IPS-NIHi7 (cell line): Measurements from ENCODE around the gene RRP36.
"Not testable (repeated sequence)": the region's sequence is repeated elsewhere in the genome, so short reads cannot be mapped to it uniquely, and the experiment has no call there.

Experiments
- DNase-seq: peaks from one replicate; pipeline ENCODE4 v3.0.0; 2012; ENCODE audit warnings: mixed read lengths; ENCODE audit errors: extremely low spot score

The RRP36 gene, protein sequence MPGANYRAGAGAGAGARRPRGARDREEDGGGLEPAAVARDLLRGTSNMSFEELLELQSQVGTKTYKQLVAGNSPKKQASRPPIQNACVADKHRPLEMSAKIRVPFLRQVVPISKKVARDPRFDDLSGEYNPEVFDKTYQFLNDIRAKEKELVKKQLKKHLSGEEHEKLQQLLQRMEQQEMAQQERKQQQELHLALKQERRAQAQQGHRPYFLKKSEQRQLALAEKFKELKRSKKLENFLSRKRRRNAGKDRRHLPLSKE

DNA sequence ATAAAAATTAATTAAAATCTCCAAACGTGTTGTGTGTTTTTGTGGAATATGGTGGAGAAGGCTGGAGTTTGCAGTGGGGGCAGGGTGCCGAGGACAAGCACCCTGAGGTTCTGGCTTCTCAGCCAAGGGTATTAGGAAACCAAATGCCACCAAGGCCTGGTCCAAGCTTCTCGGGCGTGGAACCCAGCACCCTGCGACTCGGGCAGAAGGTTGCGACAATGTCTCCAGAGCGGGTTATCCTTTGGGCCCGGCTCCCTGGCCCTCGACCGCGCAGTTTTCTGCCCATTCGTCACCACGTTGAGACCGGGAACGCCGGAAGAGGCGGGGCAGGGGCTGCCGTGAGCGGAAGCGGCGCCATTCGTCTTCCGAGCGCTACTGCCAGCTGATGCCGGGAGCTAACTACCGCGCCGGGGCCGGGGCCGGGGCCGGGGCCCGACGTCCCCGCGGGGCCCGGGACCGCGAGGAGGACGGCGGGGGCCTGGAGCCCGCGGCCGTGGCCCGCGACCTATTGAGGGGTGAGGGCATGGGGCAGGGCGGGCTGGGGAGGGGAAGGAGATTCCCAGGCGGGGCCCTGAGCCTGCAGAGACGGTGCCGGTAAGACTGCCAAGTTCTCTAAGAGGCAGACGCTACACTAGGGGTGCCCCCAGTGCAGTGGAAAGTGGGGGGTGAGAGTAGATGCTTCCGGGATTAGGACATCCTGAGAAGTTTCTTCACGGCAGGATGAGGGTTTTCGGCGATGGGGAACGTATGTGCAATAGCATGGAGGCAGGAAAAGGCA is at the start of gene RRP36:
Gene RRP36 (plus strand): TSS at position 354 of the 778 bp plus-strand sequence. CDS start 32 bp downstream, at position 386.
- peak; percentile 89 for DNase-seq

DNA sequence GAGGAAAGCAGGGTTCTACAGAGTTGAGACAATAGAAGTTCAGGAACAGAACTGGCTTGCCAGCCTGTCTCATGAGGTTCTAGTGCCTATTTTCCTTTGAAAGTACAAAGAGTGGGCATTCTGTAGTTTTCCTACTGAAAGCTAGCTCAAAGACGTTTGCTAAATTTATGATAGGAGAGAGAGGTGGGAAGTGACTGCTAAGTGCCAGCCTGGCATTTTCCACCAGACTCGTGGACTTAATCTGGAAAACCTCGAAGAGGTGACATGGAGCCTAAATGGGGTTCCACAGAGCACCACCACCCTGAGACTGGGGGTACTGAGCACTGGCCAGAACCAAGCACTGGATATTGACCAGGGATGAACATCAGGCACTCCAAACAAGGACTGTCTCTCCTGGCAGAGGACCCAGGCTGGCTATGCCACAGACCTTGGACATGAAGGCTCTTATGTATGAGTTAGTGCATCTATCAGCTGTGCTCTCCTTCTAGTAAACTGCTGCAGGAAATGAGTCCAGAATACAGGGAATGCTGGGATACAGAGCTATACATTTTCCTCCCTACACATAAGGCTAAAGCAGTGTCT is 49.6 kb upstream of the RRP36 start:
- DNase-seq, result no peak

DNA sequence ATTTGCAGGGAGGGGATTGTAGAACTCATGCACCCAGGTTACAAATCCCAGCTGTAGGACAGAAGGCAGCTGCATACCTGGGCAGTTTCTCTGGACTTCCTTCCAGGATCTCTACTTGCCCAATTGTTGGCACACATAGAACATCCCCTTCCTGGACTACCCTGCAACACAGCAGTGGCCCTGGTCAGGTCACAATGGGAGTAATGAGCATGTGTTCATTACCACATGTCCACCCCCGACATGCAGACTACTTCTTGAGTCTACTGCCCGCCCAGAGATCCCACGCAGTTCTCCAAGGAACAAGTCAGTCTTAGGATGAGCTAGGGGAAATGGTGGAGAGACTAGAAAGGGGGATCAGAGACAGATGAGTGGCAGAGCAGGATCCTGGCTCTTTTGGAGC is 47.5 kb upstream of the RRP36 start:
- no peak for DNase-seq

DNA sequence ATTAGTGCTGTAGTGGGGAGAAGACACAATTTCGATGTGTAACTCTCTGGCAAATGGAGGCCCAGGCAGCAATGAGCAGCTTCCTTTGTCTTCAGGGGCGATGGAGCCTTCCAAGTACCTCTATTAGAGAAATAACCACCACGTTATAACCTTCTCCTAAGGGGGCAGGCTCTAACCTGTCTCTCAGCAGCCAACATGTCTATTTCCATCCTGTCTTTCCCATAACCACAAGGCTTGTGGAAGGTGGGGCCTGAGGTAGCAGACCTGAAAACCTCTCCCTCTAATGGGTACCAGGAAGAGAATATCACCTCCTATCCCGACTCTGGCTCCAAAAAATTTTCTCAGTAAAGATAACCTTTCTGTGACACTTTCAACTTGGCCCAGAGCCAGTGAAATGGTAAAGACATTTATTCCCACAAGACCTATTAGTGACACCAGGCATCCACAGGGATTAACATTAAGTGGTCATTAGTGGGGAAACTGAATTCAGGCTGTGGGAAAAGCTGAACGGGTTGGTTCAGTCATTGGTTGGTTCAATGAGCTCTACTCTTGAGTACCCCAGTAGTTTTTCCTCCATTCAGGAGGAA is 46.4 kb upstream of the RRP36 start:
- DNase-seq, result no peak

DNA sequence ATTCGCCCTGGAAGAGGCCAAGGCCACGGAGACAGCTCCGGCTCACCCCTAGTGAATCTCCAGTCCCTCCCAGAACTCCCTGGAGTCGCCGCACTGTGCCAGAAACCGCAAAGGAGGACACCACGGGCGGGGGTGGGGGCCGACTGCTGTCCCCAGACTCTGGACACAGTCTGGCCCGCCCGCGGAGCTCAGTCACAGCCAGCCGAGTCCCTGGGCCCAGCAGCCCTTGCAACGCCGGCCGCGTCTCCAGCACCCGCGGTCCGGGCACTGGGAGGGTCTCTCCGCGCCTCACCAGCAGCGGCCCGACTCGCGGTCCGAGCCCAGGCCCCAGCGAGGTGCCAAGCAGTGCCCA is 43.0 kb upstream of the RRP36 start:
- peak; percentile 44 for DNase-seq

DNA sequence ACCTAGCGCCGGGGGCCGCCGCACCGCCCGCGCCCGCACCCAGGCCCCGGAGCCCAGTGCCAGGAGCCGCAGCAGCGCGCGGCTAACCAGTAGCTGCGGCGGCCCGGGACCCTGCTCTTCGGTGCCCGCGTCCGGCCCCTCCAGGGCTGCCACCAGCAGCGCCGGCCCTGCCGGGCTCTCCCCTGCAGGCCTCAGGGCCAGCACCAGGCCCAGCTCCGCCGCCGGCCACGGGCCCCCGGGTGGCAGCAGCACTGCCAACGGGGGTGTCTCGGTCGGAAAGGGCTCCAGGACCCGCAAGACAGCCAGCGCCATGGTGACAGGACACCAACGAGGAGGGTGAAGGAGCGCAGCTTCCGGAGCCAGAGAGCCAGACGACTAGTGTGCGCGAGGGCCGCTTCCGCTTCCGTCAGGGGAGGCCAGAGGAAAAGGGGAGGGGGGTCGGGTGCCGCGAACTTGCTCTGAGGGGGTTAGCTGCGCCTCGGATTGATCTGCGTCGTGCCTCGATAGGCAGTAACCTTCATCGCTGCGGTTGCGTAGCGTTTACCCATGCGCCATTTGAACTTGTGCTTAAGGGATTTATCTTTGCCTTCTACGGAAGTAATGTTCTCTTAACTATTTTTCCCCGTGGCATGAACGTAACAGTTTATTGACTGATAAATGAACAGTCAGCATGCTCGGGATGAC is 42.4 kb upstream of the RRP36 start, which contains the start of gene PEX6:
Gene PEX6 (minus strand): TSS at position 343 of the 684 bp plus-strand sequence. CDS start 31 bp downstream, at position 312.
- peak; percentile 92 for DNase-seq

DNA sequence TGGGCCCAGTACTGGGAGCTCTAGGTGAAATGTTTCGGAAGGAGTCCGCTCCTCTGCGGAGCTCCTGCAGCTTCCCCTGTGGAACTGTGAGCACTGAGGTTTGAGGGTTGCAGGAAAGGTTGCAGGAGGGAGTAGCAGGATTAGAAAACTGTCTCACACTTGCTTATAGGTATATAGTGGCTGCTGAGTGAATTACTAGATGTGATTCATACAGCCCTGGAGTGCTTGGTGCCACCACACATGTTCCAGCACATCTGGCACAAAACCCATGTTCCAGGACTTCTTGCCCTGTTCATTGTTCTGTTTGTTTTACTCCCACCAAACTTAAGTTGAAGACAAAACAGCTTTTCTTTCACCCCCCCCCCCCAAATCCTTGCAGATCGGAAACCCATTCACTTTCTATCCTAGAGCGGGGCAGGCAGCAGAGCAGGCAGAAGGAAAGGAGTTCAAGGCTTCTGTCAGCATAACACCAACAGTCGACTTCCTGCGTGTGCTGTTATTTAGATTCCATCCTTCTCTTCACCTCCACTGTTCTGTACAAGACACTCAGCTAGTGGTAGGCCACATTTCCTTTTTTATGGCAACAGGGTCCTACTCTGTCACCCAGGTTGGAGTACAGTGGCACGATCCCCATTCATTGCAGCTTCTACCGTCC is 41.8 kb upstream of the RRP36 start:
- no peak for DNase-seq

DNA sequence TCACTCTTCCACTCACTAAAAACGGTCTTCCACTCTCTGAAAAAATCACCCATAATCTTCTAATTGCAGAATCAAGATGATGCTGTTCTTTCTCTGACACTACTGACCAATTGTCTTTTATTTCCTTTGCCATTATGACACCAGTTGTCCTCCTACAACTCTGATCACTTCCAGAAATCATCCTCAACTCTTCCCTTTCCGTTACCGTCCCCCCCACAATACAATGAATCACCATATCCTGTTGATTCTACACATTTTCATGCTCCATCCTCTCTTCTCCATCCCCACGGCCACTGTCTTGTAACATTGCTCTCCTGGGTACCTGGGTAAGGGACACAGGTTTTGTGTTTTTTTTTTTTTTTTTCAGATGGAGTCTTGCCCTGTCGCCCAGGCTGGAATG is 39.6 kb upstream of the RRP36 start:
- no peak for DNase-seq

DNA sequence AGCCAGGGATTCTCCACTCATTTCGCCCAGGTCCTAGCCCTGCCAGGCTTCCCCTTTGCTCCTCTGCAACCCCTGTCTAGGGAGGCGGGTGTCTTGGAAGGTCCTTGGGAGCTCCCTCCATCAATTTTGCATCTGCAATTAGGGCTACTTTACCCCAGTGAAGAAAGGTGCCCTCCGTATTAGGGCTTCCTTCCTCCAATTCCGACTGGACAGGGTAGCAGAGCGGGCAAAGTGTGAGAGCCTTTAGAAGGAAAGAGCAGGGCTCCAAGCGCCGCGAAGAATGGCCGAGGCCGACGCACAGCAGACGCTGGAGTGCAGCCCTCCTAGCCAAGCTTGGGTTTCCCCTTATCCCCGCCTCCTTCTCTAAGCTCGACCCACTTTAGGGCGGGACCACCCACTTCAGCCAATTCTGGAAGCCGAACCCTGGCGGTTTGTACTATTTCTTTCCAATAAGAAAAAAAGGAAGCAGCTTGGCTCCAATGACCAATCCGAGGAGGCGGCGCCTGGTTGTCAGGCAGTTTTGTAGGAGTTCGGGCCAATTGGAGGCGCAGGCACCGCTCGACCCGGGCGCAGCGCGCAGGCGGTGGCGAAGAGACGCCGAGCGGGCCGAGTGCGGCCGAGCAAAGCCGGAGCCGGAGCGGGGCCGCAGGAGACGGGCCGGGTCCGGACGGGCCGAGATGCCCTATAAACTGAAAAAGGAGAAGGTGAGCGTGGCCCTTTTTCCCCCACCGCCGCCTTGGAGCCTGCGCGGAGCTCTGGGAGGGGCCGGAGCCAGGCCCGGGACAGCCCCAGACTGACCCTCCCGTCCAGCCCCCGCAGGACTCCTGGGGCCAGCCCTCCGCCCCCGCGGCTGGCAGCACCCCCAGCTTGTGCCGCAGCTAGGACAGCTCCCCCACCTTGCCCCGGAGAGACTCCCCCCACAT is 37.2 kb upstream of the RRP36 start, which contains the start of gene PPP2R5D:
Gene PPP2R5D (plus strand): TSS at position 570 of the 923 bp plus-strand sequence. CDS start 108 bp downstream, at position 678.
- DNase-seq, result peak; percentile 99

DNA sequence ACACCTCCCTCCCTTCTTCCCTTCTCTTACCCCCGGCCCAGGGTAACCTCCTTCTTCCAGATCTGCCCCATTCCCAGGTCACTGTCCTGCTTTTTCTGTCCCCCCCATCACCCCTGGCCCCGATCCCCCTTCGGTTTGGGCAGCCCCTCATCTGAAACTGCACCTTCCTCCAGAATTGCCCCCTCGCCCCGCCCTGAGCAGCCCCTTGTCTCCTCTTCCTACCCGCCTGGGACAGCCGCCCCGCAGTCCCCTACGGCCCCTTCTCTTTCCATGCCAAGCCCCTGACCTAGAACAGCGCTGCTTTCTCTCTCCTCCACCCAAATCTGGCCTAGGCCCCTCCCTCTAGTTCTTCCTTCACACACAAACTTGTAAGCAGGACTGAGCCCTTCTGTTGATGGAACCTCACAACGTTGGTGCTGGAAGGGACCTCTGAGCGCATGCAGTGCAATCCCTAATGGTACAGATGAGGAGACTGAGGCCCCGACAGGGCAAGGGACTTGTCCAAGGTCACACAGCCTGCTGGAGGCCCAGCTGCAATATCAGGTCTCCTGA is 36.4 kb upstream of the RRP36 start:
- peak; percentile 54 for DNase-seq

DNA sequence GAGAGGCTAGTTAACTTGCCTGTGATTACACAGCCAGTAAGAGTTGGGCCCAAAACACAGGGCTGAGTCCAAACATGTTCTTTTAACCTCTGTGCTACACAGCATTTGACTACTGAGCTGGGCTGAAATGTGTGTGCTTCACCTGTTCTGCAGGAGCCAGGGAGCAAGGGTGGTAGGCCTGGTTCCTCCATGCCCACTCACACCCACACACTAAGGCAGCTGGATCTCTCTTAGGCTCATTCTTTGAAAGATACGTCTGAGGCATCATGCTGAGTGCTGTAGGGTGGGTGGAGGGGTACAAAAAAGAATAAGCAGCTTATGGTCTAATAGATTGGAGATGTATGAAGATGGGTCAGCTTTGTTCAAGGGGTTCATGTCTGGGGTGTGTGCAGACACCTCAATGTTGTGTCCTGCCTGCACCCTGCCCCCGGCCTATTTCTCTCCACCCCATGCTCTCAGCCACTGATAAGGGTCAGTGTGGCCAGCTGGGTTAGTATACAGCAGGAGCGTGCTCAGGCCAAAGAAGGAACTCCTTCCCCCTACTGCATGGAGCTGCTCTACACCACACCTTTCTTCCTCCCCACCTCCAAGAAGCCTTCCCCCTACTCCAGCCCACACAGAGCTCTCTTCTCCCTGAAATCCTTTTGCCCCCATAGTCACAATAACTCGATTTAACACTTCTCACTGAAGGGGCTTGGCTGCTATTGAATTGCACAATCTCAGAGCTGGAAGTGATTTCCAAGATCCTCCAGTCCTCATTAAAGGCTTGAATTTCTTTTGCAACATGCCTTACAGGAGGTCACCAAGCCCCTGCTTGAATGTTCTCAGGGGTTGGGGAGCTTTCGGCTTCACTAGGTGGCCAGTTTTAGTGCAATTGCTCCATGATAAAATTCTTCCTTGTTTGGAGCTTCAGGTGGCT is 33.6 kb upstream of the RRP36 start:
- DNase-seq, result no peak

DNA sequence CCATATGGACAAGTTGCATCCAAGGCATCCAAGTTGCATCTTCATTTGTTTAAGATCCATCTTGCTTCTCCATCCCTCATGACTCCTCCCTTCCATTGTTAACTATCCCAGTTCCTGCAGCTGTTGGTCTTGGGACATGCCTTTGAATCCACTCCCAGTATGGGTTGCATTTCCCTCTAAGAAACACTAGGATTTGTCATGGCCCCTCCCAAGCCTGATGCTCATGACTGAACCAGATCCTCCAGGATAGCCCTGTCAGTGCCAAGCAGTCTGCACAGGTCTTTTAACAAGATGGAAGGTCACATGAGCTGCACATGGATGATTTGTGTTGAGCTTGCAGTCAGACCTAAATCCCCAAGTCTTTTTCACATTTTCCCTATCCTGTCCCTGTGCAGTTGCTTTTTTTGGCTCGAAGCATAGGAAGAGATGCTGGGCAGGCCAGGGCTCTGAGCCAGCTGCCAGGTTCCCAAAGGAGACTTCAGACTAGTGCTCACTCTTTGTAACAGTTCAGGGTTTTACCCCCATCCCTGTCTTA is 32.9 kb upstream of the RRP36 start:
- DNase-seq, result no peak

DNA sequence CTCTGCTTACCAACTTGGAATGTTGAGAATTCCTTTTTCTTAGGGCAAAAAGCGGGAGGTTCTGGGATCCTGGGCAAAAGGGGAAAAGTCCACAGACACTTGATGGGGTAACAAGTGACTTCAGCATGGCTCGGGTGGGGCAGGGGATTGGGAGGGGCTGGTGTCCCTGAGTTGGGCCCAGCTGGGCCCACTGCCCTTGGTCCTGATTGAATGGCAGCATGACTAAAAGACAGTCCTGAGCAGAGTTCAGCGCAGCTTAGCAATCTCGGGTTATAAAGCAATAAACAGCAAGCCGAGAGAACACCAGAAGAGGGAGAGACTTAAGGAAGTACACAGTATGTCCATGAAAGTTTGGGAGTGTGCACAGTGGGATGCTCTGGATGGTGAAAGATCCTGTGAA is 31.5 kb upstream of the RRP36 start:
- DNase-seq, result no peak

DNA sequence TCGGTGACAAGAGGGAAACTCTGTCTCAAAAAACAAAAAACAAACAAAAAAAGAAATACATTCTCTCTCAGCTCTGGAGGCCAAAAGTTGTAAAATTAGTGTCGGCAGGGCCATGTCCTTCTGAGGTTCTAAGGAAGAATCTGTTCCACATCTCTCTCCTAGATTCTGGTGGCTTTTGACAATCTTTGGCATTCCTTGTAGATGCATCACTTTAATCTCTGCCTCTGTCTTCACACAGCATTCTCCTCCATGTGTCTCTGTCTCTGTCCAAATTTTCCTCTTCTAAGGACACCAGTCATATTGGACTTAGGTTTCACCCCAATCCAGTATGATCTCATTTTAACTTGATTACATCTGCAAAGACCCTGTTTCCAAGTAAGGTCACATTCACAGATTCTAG is 28.0 kb upstream of the RRP36 start:
- DNase-seq, result no peak

DNA sequence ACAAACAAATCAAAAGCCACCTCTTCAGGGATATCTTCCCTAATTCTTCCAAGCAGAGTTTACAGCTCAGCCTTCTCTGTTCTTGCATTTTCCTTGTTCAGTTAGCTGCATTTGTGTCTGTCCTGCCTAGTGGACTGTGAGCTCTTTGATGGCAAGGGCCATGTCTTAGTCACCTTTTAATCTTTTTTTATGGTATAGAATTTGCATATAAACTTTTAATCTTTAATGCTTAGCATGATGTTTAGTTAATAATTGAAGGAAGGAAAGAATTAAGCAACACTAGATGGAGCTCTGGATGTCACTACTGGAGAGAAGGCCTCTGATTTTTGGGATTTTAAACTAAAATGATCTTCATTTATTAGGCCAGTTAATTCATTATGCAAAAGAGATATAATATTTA is 24.9 kb upstream of the RRP36 start:
- DNase-seq, result no peak

DNA sequence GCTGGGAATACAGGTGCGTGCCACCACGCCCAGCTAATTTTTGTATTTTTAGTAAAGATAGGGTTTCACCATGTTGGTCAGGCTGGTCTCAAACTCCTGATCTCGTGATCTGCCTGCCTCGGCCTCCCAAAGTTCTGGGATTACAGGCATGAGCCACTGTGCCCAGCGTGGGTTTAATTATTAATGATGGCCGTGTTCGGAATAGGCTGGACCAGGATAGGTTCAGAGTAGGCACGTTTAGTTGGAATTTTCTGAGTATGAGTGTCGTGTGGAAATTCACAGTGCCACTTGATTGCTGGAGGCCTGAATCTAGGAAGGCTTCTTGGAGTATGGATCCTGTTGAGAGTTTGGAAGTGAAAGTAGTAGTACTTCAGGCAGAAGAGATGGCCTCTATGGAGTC is 23.2 kb upstream of the RRP36 start:
- DNase-seq, result not testable (repeated sequence)

DNA sequence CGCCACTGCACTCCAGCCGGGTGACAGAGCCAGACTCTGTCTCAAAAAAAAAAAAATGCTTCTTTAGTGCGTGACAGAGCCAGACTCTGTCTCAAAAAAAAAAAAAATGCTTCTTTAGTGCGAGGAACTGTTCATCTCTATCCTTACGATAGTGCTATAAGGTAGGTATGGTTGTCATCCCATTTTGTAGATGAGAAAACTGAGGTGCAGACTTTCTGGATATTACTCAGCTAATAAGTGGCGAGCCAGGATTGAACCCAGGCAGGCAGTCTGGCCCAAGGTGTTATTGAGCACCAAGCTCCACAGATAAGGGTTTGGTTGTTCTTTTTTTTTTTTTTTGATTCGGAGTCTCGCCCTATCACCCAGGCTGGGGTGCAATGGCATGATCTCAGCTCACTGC is 19.6 kb upstream of the RRP36 start:
- DNase-seq, result no peak

DNA sequence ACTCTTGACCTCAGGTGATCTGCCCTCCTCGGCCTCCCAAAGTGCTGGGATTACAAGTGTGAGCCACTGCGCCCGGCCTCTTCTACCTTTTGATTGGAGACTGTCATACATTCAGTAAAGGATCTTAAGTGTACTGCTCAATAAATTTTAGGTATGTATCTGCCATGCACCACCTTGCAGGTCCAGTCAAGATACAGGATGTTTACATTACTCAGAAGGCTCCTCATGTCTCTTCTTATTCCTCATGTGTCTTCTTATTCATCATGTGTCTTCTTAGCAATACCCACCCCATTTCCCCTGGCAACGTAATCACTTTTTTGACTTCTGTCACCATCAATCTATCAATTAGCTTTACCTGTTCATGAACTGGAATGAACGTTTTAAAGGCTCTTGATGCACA is 15.6 kb upstream of the RRP36 start:
- DNase-seq, result no peak

DNA sequence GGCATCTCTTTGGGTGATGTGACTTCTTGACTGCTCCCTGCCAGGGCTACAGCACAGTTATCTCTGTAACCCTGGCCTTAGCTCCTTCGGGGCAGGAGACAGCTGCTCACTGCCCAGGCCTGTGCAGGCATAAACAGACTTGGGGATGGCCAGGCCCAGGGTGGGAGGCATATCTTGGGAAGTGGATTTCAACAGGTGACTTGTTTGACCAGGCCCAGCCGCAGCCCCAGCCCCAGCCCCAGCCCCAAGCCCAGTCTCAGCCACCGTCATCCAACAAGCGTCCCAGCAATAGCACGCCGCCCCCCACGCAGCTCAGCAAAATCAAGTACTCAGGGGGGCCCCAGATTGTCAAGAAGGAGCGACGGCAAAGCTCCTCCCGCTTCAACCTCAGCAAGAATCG is 15.2 kb upstream of the RRP36 start:
- DNase-seq, result no peak
